Kidney capillary endothelial cell (primary cell): ENCODE measurements around the gene DLGAP4.
"Not testable (repeated sequence)": the region's sequence is repeated elsewhere in the genome, so short reads cannot be mapped to it uniquely, and the experiment has no call there.

ENCODE experiments used
- DNase-seq: peaks from one replicate; pipeline ENCODE4 v3.0.0-alpha.2; 2018; ENCODE audit warnings: low spot score

The DLGAP4 gene

DNA sequence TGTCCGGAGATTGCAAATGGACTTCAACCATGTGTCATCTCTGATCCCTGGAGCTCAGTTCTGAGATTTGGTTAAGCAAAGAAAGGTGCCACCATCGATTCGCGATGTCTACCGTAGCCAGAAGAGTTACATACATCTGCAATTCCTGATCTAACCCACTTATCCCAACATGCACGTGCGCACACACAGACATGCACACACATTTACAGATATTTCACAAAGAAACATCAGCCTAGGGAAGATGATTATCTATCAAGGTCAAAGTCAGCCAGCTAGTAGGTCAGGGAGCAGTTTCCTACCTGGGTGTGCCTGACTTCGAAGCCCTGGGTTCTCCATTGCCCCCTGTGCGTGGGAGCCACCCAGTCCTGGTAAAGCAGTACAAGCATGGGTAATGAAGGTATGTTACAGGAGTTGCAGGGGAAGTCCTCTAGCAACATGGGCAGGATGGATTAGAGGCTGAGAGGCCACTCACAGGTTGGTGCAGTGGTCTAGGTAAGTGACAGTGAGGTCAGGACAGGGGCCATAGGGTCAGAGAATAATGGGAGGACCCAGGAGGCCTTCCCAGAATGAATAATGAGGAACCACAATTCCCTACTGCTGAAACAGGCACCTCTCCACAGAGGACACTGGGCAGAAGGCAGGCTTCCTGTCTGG lies 150.0 kb downstream of the DLGAP4 start:
- no peak for DNase-seq

DNA sequence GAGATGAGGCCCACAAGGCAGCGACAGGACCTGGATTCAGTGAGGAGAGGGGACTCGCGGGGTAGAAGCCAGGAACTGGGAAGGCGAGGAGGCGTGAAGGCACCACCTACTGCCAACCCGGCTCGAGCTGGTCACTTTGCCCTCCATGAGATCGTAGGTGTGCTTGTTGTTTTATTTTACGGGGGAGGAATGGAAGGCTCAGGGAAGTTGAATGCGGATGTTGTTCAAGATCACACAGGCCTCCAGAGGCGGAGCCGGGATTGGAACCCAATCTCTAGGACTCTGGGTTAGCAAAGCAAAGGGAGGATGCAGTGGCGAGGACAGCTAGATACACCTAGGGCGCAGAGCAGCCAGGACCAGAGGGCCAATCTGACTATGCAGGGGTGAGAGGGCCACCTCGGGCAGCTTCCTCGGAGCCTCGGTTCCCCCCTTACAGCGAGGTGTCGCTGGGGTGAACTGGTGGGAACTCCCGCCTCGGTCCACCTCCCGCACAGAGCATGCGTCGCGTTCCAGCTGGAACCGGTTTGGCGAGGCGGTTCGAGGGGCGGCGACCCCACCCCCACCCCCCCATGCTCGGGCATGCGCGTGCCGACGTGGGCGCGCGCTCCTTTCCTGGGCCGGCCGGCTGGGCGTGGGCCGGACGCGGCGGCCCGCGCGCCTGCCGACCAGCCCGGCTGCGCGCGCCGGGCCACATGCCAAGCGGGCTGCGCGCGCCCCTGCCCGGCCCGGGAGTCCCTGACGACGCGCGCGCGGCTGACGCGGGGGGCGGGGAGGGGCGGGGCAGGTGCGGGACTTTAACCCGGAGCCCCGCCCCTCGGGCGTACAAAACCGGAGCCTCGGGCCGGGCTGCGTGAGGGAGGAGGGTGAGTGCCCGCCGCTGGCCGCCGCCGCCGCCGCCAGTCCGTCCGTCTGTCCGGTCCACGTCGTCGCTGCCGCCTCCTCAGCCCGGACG lies 154.8 kb downstream of the DLGAP4 start:
- peak; percentile 89 for DNase-seq

DNA sequence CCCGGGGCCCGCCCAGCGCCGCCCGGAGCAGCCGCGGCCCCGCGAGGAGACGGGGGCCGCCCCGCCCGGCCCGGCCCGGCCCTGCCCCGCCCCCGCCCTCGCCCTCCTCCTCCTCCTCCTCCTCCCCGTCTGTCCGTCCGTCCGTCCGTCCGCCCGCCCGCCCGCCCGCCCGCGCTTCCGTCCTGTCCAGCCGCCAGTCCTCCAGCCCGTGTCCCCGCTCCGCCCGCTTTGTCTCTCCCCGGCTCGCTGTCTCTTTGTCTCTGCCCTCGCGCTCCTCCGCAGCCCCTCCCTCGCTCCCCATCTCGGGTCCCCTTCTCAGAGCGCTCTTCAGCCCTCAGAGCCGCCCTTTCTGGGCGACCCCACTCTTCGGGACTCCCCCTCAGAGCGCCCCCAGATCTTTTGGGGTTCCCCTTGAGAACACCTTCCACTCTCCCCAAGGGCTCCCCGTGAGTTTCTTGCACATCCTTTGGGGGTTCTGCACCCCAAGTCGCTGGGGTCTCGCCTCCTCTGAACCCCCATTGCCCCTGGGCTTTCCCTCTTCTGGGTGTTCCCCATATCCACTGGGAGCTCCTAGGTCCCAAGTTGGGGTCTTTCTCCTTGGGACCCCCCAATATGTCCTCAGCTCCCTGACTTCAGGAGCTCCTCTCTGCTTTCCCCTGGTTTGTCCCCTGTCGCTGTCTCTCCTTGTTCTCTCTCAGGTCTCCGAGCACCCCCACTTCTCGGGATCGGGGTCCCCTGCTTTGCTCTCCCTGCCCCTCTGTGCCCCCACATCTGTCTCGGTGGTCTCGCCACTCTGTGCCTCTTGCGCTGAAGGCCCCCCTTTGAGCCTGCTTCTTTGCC lies 155.7 kb downstream of the DLGAP4 start:
- no peak for DNase-seq

DNA sequence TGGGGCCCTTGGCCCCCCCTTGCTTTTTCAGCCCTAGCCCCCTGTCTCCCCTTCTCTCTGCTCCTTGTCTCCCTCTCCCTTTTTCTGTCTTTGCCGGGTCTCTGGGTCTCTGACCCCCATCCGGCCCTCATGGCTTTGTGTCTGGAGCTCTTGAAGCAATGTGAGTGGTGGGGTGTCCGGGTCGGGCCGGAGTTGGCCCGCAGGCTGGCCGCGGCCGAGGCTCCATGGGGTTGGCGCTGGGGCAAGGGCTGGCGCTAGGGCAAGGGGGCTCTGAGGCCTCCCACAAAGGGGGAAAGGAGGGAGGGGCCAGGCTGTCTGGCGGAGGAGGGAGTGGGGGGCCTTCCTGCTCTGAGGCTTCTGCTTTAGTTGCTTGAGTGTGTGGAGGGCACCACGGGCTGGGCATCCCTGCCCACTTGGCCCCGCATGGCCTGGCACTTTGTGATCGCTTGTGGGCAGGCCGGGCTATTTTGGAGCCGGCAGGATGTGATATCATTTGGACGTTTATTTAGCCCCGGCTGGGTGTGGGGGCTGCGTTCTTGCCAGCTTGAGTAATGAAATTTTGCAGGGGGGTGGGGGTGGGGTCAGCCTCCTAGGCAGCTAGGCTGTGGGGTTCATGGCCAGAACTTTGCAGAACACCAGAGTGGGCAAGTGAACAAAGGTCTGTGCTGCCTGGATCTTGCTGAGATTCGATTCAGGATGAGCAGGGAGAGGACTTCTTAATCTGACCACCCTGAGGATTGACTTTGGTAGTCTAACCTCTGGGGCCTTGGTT lies 156.5 kb downstream of the DLGAP4 start:
- peak; percentile 60 for DNase-seq

DNA sequence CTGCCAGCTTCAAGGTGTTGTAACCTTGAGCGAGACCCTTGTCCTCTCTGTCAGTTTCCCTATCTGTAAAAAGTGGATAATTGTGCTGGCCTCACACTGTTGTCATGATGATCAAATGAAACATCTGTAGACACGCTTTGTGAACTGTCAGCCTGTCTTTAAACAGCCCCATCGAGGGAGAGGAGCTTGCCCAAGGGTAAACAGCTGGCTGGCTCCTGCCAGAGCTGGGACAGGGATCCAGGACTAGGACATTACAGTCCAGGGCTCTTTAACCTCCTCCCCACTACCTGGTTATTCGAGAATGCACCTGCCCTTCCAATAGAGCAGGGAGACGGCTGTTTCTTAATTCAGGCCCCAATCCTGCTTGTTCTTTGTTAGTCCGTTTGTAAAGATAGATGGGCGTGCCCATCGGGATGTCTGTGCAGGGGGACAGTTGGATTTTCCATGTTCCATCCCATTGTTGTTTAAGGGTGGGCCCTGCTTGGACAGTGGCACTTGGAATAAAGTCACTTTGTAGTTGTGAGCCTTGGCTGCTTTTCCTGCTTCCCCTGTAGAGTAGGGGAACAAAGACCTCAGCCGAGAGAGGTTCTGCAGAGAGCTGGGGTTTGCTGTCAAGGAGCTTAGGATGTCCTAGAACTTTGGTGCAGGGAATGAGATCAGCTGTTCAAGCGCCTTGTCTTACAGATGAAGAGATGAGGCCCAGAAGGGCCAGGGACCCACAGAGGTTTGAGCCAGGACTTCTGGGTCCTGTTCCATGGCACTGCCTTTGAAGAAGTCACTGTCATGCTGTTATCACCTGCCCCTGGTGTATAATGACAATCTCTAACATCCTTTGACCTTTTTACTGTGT lies 157.3 kb downstream of the DLGAP4 start:
- DNase-seq: no peak

DNA sequence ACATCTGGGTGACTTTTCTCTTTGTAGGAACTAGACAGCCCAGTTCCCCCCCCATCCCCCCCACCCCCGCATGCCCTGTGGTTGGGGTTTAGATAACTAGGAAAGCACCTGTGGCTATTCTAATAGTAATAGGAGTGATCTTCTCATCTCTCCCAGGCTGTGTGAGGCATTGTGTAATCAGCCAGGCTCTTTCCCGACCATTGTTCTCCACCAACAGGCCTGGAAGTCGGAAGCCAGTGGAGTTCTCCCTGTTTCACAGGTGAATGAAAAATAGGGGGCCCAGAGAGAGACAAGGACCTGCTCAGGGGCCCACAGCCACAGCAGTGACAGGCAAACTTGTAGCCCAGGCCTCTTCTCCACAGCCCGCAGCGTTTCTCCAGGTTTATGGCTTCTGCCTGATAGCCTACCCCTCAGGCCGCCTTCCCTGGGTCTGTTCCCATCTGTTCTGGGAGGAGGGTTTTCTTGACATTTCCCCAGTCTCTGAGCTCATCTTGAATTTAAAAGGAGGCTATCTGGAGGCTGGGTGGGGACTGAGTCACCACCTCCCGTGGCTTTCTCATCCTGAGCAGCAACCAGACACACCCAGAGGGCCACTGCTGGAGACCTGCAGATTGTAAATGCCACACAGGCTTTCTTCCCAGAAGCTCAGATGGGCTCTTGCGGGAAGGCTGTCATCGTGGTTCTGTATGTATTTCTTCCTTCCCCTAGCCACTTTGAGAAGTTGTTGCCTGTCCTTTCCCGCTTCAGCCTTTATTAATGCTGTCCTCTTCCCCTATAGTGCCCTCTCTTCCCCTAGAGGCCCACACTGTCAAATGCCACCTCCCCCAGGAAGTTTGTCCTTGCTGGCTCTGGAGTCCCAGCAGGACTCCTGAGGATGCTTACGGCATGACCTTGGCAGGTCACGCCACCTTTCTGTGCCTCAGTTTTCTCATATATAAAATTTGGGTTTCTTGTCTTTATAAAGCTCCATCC lies 159.3 kb downstream of the DLGAP4 start:
- no peak for DNase-seq

DNA sequence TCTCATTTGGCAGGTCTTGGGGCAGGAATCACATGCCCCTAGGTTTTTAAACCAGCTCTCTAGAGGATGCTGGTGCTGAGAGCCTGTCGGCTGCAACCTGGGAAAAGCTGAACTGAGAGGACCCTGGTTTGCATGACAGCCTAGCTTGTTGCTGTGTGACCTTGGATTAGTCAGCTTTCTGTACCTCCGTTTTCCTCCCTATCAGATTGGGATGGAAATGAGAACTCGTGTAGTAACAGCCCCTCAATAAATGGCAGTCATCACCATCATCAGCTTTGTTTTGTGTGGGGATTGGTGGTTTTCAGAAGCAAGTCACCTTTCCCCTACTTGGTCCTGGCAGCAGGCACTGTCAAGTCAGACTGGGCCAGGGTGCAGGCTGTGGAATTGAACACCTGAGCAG lies 159.9 kb downstream of the DLGAP4 start:
- DNase-seq: no peak

DNA sequence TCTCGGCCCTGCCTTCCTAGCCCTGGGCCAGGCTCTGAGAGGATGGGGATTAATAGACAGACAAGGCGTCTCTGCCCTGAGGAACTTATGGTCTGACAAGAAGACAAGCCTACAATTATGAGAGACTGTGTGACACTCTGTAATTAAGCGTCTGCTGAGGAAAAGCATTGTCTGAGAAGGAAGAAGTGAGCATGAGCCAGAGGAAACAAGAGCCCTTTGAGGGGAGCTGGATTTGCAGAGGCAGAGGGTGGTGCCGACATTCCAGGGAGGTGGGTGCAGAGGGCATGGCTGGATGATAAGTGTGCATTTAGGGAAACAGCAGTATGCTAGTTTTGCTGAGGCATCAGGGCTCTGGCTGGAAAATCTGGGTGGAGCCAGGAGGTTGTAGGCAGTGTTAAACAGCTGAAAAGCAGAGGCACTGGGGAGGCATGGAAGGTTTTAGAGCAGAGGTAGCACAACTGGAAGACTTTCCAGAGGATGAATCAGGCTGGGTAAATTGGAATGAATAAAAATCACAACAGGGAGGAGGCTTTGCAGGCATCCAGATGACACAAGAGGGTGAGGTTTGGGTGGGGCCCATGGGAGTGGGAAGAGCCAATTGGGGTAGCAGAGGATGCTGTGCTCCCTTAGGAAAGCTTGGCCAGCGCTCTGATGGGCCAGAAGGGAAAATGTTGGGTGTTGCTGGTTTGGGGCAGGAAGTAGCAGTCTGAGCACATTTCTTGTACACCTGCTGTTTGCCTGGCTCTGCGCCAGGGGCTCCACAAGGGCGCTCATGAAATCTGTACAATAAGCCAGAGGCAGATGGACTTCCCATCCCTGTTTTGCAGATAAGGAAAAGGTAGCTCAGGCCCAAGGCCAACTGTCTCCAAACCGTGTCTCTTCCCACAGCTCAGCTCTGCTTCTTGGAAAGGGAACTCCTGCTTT lies 161.2 kb downstream of the DLGAP4 start:
- peak; percentile 83 for DNase-seq

DNA sequence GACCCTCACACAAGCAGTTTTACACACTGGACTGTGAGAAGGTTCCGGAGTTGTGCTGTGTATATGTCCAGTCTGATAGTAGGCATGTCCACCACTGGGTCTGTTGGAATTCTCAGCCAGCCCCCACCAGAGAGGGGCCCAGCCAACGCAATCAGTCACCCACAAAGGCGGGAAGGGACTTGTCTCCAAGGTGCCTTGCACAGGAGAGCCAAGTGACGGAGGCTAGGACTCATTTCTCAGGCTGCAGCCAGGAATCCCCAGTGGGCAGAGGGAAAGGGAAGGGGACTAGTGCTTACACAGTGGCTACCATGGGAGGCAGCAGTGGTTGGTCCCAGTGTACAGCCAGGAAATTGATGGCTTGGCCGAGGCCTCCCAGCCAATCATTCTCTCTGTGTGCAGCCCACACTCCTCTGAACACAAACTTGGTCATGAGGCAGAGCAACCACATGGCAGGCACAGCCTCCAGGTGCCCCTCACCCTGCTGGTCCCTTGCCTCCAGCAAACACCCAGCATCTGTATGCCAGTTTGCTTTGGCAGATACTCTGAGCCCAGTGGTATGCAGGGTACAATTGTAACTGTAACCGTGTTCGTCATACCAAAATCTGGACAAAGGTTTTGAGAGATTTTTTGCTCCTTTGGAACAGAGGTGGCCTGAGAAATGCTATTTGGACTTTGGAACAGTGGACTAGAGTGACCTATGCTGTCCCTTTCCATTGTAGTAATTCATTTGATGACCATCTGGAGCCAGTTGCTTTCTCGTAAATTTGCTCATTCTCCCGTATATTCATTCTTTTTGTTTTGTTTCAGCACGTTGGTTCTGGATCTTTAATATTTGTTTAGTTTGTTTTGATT lies 162.2 kb downstream of the DLGAP4 start:
- DNase-seq: no peak

DNA sequence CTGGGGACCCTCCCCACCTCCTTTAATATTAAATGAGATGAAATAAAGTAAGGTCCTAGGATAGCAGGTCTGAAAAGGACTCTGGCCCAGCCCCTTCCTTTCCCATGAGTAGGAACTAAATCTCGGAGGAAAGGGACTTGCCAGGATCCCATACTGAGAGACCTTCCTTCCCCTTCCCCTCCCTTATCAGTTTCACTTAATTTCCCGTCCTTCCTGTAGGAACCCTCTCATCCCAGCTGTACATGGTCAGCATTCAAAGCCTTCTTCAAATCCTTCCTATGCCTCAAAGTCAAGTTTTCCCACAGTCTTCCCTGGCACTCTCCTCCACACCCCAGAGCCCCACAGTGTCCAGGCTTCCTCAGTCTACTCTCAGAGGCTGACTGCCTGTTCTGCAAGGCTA lies 163.8 kb downstream of the DLGAP4 start:
- no peak for DNase-seq

DNA sequence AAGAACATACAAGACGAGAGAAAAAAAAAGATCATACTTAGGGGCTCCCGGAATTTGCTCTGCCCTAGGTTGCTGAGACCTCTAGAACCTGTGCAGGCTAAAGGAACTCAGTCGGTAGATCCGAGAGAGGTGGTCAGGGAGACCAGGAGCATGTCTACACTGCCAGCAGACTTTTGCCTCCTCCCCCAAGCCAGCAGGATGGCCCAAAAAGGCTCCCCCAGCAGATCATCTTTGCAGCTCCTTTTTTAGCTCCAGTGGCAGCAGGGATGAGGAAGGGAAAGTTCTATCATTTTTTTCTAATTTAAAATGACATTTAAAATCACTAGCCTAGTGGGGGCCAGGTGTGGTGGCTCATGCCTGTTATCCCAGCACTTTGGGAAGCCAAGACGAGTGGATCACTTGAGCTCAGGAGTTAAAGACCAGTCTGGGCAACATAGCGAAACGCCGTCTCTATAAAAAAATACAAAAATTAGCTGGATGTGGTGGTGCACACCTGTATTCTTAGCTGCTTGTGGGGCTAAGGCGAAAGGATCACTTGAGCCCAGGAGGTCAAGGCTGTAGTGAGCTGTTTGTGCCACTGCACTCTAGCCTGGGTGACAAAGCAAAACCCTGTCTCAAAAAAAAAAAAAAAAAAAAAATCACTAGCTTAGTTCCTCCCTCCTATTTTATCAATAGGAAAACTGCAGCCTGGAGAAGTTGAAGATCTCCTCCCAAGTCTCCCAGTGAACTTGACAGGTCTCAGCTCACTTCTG lies 165.9 kb downstream of the DLGAP4 start:
- no peak for DNase-seq

DNA sequence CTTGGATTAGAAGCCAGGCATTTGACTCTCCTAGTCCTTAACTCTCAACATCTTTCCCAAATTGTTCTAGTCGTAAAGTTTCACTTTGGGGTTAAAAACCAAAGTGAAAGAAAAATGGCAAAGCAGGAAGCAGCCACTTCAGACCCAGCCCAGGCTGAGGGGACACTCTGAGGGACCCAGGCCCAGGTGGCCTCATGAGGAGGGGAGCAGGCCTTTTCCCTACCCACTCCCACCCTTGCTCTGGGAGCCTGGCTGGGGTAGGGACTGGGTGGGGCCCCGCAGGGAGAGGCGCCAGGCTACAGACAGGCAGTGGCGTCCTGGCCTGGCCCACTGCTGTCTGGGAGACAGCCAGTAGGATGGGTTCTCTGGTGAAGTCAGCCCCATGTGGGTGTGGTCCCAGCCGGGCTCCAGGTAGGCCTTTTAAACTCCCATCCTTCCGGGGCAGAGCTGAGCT lies 166.5 kb downstream of the DLGAP4 start:
- DNase-seq: no peak

DNA sequence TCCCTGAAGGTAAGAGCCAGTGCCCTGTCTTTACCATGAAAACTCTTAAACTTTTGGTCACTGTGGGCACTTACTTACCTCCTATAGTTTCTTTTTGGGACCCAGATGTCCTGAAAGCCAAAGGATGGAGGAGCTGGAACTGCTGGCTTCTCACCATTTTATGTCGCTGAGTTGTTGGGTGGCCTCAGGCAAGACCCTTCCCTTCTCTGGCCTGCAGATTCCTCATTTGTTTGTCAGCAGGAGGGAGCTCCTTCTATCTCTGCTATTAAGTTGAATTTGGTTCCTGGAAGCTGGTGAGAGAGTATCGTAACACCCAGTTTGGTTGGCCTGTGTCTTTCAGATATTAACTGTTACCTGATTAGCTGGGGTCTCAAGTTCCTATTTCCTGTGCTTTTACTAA lies 167.0 kb downstream of the DLGAP4 start:
- DNase-seq: no peak

DNA sequence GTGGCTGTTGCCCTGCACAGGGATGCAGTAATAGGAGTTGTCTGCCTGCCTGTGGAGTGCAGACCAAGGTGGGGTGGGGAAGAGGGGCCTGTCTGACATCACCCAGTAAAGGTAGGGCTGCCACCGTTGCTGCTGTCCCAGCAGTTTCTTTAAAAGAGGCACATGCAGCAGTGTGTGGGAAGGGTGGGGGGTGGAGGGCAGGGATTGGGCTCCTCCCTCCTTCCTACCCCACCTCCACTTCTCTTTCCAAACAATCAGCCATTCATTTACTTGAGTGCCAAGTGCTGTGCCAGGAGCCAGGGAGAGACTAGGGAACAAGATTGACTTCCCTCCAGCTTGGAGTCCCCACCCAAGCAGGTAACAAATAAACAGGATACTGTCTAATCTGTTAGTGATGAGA lies 168.4 kb downstream of the DLGAP4 start:
- DNase-seq: no peak

DNA sequence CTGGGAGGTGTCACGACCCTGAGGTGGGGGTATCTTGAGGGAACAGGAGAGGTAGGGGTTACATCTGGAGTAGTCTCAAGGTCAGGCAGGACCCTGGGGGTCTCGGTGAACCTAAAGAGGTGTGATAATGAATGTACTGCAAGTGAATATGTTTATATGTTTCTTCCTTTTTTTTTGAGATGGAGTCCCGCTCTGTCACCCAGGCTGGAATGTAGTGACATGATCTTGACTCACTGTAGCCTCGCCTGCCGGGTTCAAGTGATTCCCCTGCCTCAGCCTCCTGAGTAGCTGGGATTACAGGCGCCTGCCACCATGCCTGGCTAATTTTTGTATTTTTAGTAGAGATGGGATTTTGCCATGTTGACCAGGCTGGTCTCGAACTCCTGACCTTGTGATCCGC lies 168.9 kb downstream of the DLGAP4 start:
- not testable (repeated sequence) for DNase-seq

DNA sequence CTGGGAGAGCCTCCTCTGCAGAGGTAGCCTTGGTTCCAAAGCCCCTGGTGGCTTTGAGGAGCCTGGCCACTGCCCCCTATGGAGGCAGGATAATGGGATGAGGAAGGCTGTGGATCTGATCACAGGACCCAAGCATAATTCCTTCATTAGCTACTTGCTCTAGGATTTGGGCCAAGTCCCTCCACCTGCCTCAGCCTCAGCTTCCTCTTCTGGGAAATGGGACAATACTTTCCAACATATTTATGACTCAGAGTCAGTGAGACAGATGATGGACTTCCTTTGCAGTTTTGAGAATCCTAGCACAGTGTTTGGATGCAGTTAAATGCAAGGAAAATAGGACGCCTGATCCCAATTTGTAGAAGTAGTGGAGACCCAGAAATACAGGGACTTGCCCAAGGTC lies 171.3 kb downstream of the DLGAP4 start:
- DNase-seq: no peak
